Measurements from ENCODE around the gene TBCD. TPM values are rescaled to one million over a fixed set of nuclear protein-coding genes. Genes with fewer than 3 reads are reported as not detected.
"Not testable (repeated sequence)": the region's sequence is repeated elsewhere in the genome, so short reads cannot be mapped to it uniquely, and the experiment has no call there.

TBCD gene
- polyA plus RNA-seq, 3 donors from 2014 or later: 70.2 to 142 (median 99.7) TPM

- Mint-ChIP-seq H3K9me3 (peaks cover 0 to 8% (median 4%) of the 10 kb centered on the region in 6 donors), H3K4me1 (no peaks in the 10 kb centered on the region), H3K27ac (no peak overlapping the region), H3K36me3 (peaks cover 14 to 24% (median 20%) of the 10 kb centered on the region in 3 donors), H3K27me3 (ENCODE audit: low read depth in 3 of 3) (peaks cover 0 to 4% (median 0%) of the 10 kb centered on the region in 3 donors), H3K4me3 (no peak overlapping the region)
- no peak for DNase-seq
Measured at GRCh38 chr17:82956726-82957468, 205.0 kb downstream of the TBCD start.

- peaks cover 0 to 8% (median 4%) of the 10 kb centered on the region in 6 donors for H3K9me3 Mint-ChIP-seq
- H3K4me3 Mint-ChIP-seq: no peak overlapping the region
- peaks cover 14 to 24% (median 20%) of the 10 kb centered on the region in 3 donors for H3K36me3 Mint-ChIP-seq
- H3K27me3 Mint-ChIP-seq (ENCODE audit: low read depth in 3 of 3): peaks cover 0 to 4% (median 0%) of the 10 kb centered on the region in 3 donors
- DNase-seq: no peak
- no peak overlapping the region for H3K27ac Mint-ChIP-seq
- H3K4me1 Mint-ChIP-seq: no peaks in the 10 kb centered on the region
Measured at GRCh38 chr17:82957469-82957795, 205.6 kb downstream of the TBCD start.

GRCh38 chr17:82957961-82958561 is 206.2 kb downstream of the TBCD start:
- peaks cover 8 to 17% (median 15%) of the 10 kb centered on the region in 3 donors for H3K36me3 Mint-ChIP-seq
- peaks cover 0 to 7% (median 4%) of the 10 kb centered on the region in 6 donors for H3K9me3 Mint-ChIP-seq
- no peak for DNase-seq
- peaks cover under 1 to 1% of the 10 kb centered on the region in 2 donors for H3K4me1 Mint-ChIP-seq
- H3K27ac Mint-ChIP-seq: no peak overlapping the region
- no peak overlapping the region for H3K4me3 Mint-ChIP-seq
- H3K27me3 Mint-ChIP-seq (ENCODE audit: low read depth in 3 of 3): peaks cover 0 to 4% (median 0%) of the 10 kb centered on the region in 3 donors

GRCh38 chr17:82959242-82959930 is 207.5 kb downstream of the TBCD start:
- H3K27me3 Mint-ChIP-seq (ENCODE audit: low read depth in 3 of 3): peaks cover 0 to 4% (median 0%) of the 10 kb centered on the region in 3 donors
- DNase-seq: no peak
- H3K4me3 Mint-ChIP-seq: no peak overlapping the region
- H3K4me1 Mint-ChIP-seq: peaks cover 5 to 7% of the 10 kb centered on the region in 2 donors
- peaks cover 5 to 12% (median 8%) of the 10 kb centered on the region in 3 donors for H3K36me3 Mint-ChIP-seq
- H3K27ac Mint-ChIP-seq: peak overlapping the region in 2 of 6 donors; percentile 40 to 64
- peaks cover 0 to 7% (median 1%) of the 10 kb centered on the region in 6 donors for H3K9me3 Mint-ChIP-seq

GRCh38 chr17:82959990-82960418 is 208.1 kb downstream of the TBCD start:
- H3K27me3 Mint-ChIP-seq (ENCODE audit: low read depth in 3 of 3): peaks cover 0 to 4% (median 0%) of the 10 kb centered on the region in 3 donors
- DNase-seq: no peak
- peaks cover 5 to 7% of the 10 kb centered on the region in 2 donors for H3K4me1 Mint-ChIP-seq
- H3K36me3 Mint-ChIP-seq: peaks cover 5 to 7% (median 7%) of the 10 kb centered on the region in 3 donors
- no peak overlapping the region for H3K27ac Mint-ChIP-seq
- peaks cover 0 to 5% (median 0%) of the 10 kb centered on the region in 6 donors for H3K9me3 Mint-ChIP-seq
- H3K4me3 Mint-ChIP-seq: no peak overlapping the region

GRCh38 chr17:82960419-82961271 is 208.8 kb downstream of the TBCD start:
- Mint-ChIP-seq H3K4me3 (no peak overlapping the region), H3K27me3 (ENCODE audit: low read depth in 3 of 3) (peaks cover 0 to 1% (median 0%) of the 10 kb centered on the region in 3 donors), H3K4me1 (peaks cover 5 to 7% of the 10 kb centered on the region in 2 donors), H3K36me3 (peaks cover under 1 to 3% (median under 1%) of the 10 kb centered on the region in 3 donors), H3K27ac (no peak overlapping the region), H3K9me3 (no peaks in the 10 kb centered on the region)
- DNase-seq: no peak

GRCh38 chr17:82961366-82962162 is 209.7 kb downstream of the TBCD start:
- Mint-ChIP-seq H3K4me3 (no peak overlapping the region), H3K9me3 (no peaks in the 10 kb centered on the region), H3K27me3 (ENCODE audit: low read depth in 3 of 3) (no peaks in the 10 kb centered on the region), H3K4me1 (peaks cover 5 to 7% of the 10 kb centered on the region in 2 donors), H3K27ac (no peak overlapping the region), H3K36me3 (peaks cover 3 to 5% (median 3%) of the 10 kb centered on the region in 3 donors)
- DNase-seq: no peak

GRCh38 chr17:82962163-82962720 is 210.4 kb downstream of the TBCD start:
- H3K4me1 Mint-ChIP-seq: peaks cover 5 to 7% of the 10 kb centered on the region in 2 donors
- H3K36me3 Mint-ChIP-seq: peaks cover 3 to 7% (median 3%) of the 10 kb centered on the region in 3 donors
- H3K4me3 Mint-ChIP-seq: no peak overlapping the region
- no peaks in the 10 kb centered on the region for H3K9me3 Mint-ChIP-seq
- DNase-seq: no peak
- no peaks in the 10 kb centered on the region for H3K27me3 Mint-ChIP-seq (ENCODE audit: low read depth in 3 of 3)
- no peak overlapping the region for H3K27ac Mint-ChIP-seq

GRCh38 chr17:82963104-82963950 is 211.5 kb downstream of the TBCD start:
- Mint-ChIP-seq H3K36me3 (peaks cover 3 to 7% (median 3%) of the 10 kb centered on the region in 3 donors), H3K4me1 (peaks cover 5 to 7% of the 10 kb centered on the region in 2 donors), H3K9me3 (no peaks in the 10 kb centered on the region), H3K4me3 (peak overlapping the region in 1 of 5 donors; percentile 34), H3K27me3 (ENCODE audit: low read depth in 3 of 3) (no peaks in the 10 kb centered on the region), H3K27ac (peak overlapping the region in 4 of 6 donors; percentile 48 to 71 (median 62))
- peak; percentile 44 to 56 (median 55) for DNase-seq

GRCh38 chr17:82964451-82964850 is 212.6 kb downstream of the TBCD start:
- H3K27ac Mint-ChIP-seq; H3K36me3 Mint-ChIP-seq; H3K27me3 Mint-ChIP-seq (ENCODE audit: low read depth in 3 of 3); H3K9me3 Mint-ChIP-seq; H3K4me3 Mint-ChIP-seq; DNase-seq; H3K4me1 Mint-ChIP-seq: not testable (repeated sequence)

GRCh38 chr17:82964851-82965341 is 213.0 kb downstream of the TBCD start:
- Mint-ChIP-seq H3K4me3 (no peak overlapping the region), H3K27ac (no peak overlapping the region), H3K36me3 (peaks cover 0 to 7% (median 3%) of the 10 kb centered on the region in 3 donors), H3K27me3 (ENCODE audit: low read depth in 3 of 3) (no peaks in the 10 kb centered on the region), H3K4me1 (peaks cover 5 to 7% of the 10 kb centered on the region in 2 donors), H3K9me3 (no peaks in the 10 kb centered on the region)
- no peak for DNase-seq
